Muscle of leg (tissue), 11 donors: ENCODE measurements around the gene AGBL5. TPM values are rescaled to one million over a fixed set of nuclear protein-coding genes. Genes with fewer than 3 reads are reported as not detected.

Experiments used
- DNase-seq: peaks from one replicate; pipeline ENCODE4 v3.0.0; 2013
- H3K27ac ChIP-seq: one replicate; pipeline ENCODE4 v1.5.1; 2013; ENCODE audit warnings: mild to moderate bottlenecking, low read length, control low read depth
- H3K27me3 ChIP-seq: one replicate; pipeline ENCODE4 v1.6.1; 2013; ENCODE audit warnings: low read length; ENCODE audit not compliant: control insufficient read depth, insufficient read depth
- H3K36me3 ChIP-seq: one replicate; pipeline ENCODE4 v1.6.1; 2013; ENCODE audit warnings: low read length; ENCODE audit not compliant: control insufficient read depth, insufficient read depth
- H3K4me1 ChIP-seq: one replicate; pipeline ENCODE4 v1.6.1; 2013; ENCODE audit warnings: low read length; ENCODE audit not compliant: control insufficient read depth, insufficient read depth
- H3K4me3 ChIP-seq: one replicate; pipeline ENCODE4 v1.5.1; 2013; ENCODE audit warnings: low read length, control low read depth
- H3K9me3 ChIP-seq: replicated peaks from 2 replicates; pipeline ENCODE4 v1.6.1; 2013; ENCODE audit warnings: low read depth, low read length; ENCODE audit not compliant: control insufficient read depth
- WGBS: methylation state at CpG from one replicate; pipeline ENCODE4 v1.1.5; 2013; ENCODE audit warnings: missing lambda C conversion rate; ENCODE audit not compliant: insufficient coverage; 5-methylcytosine and 5-hydroxymethylcytosine counted together
- polyA plus RNA-seq, 8 donors: library from polyadenylated mRNA; unstranded; fragments of 120-200 nt; gene quantifications; one replicate each; pipeline versions ENCODE4 v1.2.1 to v1.2.3, GENCODE V29; 2013; ENCODE audit warnings: inconsistent platforms in 1 of 8, low replicate concordance in 1 of 8; ENCODE audit not compliant: insufficient read length in 8 of 8, insufficient read depth in 1 of 8
- total RNA-seq: library from RNA; stranded (reverse); fragments of 120-200 nt; gene quantifications from one replicate; pipeline ENCODE4 v1.2.4, GENCODE V29; 2013

Gene AGBL5
- total and polyA plus RNA-seq, 9 donors, result 12.4 to 22.6 (median 20.4) TPM

GRCh38 chr2:27024188-27024587 lies 27.3 kb upstream of the AGBL5 start:
- DNase-seq, result no peak
- H3K27ac ChIP-seq, result no peak overlapping the region

GRCh38 chr2:27024812-27025211 lies 26.7 kb upstream of the AGBL5 start:
- WGBS, result 83% methylated on average over 12 of the region's 12 CpGs

More at GRCh38 chr2:27024188-27024587, 27.3 kb upstream of the AGBL5 start:
- 73% methylated on average over 10 of the region's 18 CpGs for WGBS
- Histone ChIP-seq H3K4me1 (peaks cover 47% of the 10 kb centered on the region), H3K9me3 (no peaks in the 10 kb centered on the region), H3K4me3 (no peak overlapping the region), H3K27me3 (no peaks in the 10 kb centered on the region), H3K36me3 (peaks cover 32% of the 10 kb centered on the region)

GRCh38 chr2:27025281-27025800 lies 26.1 kb upstream of the AGBL5 start:
- Histone ChIP-seq H3K4me1 (peaks cover 47% of the 10 kb centered on the region), H3K4me3 (no peak overlapping the region), H3K27me3 (no peaks in the 10 kb centered on the region), H3K36me3 (peaks cover 40% of the 10 kb centered on the region), H3K9me3 (no peaks in the 10 kb centered on the region), H3K27ac (peak overlapping the region; percentile 70)
- 91% methylated on average over 11 of the region's 13 CpGs for WGBS
- no peak for DNase-seq

More at GRCh38 chr2:27024812-27025211, 26.7 kb upstream of the AGBL5 start:
- no peaks in the 10 kb centered on the region for H3K27me3 ChIP-seq
- no peaks in the 10 kb centered on the region for H3K9me3 ChIP-seq
- H3K36me3 ChIP-seq, result peaks cover 38% of the 10 kb centered on the region
- peak overlapping the region; percentile 70 for H3K27ac ChIP-seq
- no peak overlapping the region for H3K4me3 ChIP-seq
- H3K4me1 ChIP-seq, result peaks cover 47% of the 10 kb centered on the region
- DNase-seq, result no peak

GRCh38 chr2:27025861-27026851 lies 25.3 kb upstream of the AGBL5 start:
- H3K4me1 ChIP-seq, result peaks cover 42% of the 10 kb centered on the region
- H3K36me3 ChIP-seq, result peaks cover 40% of the 10 kb centered on the region
- no peaks in the 10 kb centered on the region for H3K9me3 ChIP-seq
- no peaks in the 10 kb centered on the region for H3K27me3 ChIP-seq
- no peak overlapping the region for H3K4me3 ChIP-seq
- no peak for DNase-seq
- peak overlapping the region; percentile 90 for H3K27ac ChIP-seq
- WGBS, result 78% methylated on average over 12 of the region's 24 CpGs

GRCh38 chr2:27027211-27027651 lies 24.2 kb upstream of the AGBL5 start:
- peak; percentile 59 for DNase-seq
- Histone ChIP-seq H3K9me3 (no peaks in the 10 kb centered on the region), H3K4me1 (peaks cover 33% of the 10 kb centered on the region), H3K27me3 (no peaks in the 10 kb centered on the region), H3K36me3 (peaks cover 37% of the 10 kb centered on the region), H3K4me3 (no peak overlapping the region), H3K27ac (peak overlapping the region; percentile 90)
- WGBS, result 79% methylated on average over 7 of the region's 10 CpGs

GRCh38 chr2:27029051-27029450 lies 22.4 kb upstream of the AGBL5 start:
- WGBS, result 95% methylated on average over 2 of the region's 2 CpGs
- Histone ChIP-seq H3K4me3 (no peak overlapping the region), H3K27ac (no peak overlapping the region), H3K4me1 (peaks cover 40% of the 10 kb centered on the region), H3K36me3 (peaks cover 25% of the 10 kb centered on the region), H3K9me3 (no peaks in the 10 kb centered on the region), H3K27me3 (no peaks in the 10 kb centered on the region)
- DNase-seq, result no peak

GRCh38 chr2:27032495-27033252 lies 18.8 kb upstream of the AGBL5 start, which contains the start of gene TMEM214:
TMEM214 (plus strand) TSS chr2:27032965; CDS start chr2:27033016, 51 bp downstream.
- WGBS, result under 1% methylated on average over 69 of the region's 76 CpGs
- H3K4me3 ChIP-seq, result peak within 1 kb of the TSS; percentile 99

GRCh38 chr2:27033253-27033852 lies 18.1 kb upstream of the AGBL5 start:
- DNase-seq, result no peak
- 0% methylated on average over 6 of the region's 11 CpGs for WGBS
- H3K36me3 ChIP-seq, result peaks cover 51% of the 10 kb centered on the region

More at GRCh38 chr2:27032495-27033252, 18.8 kb upstream of the AGBL5 start, which contains the start of gene TMEM214:
- Histone ChIP-seq H3K36me3 (peaks cover 44% of the 10 kb centered on the region), H3K9me3 (no peaks in the 10 kb centered on the region), H3K27ac (peak within 1 kb of the TSS; percentile 82), H3K27me3 (no peaks in the 10 kb centered on the region), H3K4me1 (peaks cover 25% of the 10 kb centered on the region)
- peak; percentile 96 for DNase-seq

GRCh38 chr2:27038012-27038411 lies 13.5 kb upstream of the AGBL5 start:
- peaks cover 79% of the 10 kb centered on the region for H3K36me3 ChIP-seq

More at GRCh38 chr2:27033253-27033852, 18.1 kb upstream of the AGBL5 start:
- Histone ChIP-seq H3K4me1 (peaks cover 22% of the 10 kb centered on the region), H3K4me3 (peak overlapping the region; percentile 99), H3K27ac (peak overlapping the region; percentile 82), H3K27me3 (no peaks in the 10 kb centered on the region), H3K9me3 (no peaks in the 10 kb centered on the region)

More at GRCh38 chr2:27038012-27038411, 13.5 kb upstream of the AGBL5 start:
- Histone ChIP-seq H3K27ac (no peak overlapping the region), H3K27me3 (no peaks in the 10 kb centered on the region), H3K4me1 (peaks cover 30% of the 10 kb centered on the region), H3K4me3 (no peak overlapping the region), H3K9me3 (no peaks in the 10 kb centered on the region)
- DNase-seq, result no peak
- WGBS, result 92% methylated on average over 5 of the region's 6 CpGs
